ENCODE results near the gene E2F2.

The E2F2 gene

DNA sequence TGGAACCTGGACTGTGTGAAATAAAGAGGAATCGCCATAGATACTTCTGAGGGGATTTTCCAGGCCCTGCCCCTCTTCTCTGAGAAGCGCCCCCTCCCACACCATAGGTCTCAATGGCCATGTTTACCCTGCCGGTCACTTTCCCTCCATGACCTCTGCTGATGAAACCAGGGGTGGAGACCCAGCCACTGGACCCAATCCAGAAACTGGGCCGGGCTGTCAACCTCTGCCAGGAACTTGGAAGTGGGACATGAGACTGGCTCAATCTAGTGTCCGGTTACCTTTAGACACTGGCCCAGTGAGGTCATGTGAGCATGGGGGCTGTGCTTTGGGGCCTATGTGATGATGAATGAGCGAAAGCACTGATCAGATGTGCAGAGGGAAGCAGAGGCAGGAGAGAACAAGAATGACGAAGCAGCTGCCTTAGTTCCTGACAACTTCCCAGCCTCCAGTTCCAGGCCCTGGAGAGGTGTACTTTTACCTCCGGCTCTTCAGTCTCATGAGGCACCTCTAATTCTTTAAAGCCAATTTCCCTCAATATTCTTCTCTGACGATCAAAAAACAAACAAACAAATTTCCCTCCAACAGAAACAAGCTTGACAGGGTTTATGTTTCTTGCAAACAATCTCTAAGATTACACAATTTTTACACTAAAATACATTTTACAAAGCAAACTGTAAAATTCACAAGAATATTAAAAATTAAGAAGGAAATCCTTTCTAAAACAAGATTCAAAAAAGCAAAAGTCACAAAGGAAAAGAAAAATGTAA, 52.0 kb downstream of the E2F2 start:
- ATAC-seq (no peak), DNase-seq (ENCODE audit: low spot score in 2 of 2) (no peak)
- Mint-ChIP-seq H3K4me3 (no peak overlapping the region), H3K4me1 (peaks cover 16% of the 10 kb centered on the region), H3K27ac (no peak overlapping the region), H3K9me3 (no peaks in the 10 kb centered on the region), H3K36me3 (no peaks in the 10 kb centered on the region)

DNA sequence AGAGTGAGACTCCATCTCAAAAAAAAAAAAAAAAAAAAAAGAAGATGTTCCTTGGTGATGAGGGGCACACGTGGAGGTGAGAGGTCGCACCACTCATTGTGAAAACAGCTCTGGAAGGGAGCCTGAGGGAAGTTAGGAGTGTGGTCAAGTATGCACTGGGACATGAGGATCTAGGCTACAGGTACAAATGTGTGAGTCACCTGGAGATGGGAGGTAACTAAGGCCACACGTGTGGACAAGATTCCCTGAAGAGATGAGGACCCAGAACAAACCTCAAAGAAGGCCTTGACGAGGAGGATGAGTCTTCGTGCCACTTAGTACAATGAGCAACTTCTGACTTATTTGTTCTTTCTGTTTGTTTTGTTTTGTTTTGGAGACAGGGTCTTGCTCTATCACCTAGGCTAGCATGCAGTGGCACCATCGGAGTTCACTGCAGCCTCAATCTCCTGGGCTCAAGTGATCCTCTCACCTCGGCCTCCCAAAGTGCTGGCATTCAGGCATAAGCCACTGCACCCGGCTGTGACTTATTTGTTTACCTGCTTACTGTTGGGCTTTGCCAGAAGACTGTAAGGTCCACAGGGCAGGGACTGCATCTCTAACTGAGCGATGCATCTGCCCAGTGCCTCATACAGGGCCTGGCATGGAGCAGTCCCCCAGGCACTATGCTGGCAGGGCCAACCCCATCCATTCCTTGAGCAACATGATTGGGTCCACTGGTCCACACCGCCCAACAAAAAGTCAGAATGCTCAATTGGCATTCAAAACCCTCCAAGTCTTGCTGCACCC, 53.5 kb downstream of the E2F2 start:
- H3K36me3 Mint-ChIP-seq, result no peaks in the 10 kb centered on the region
- ATAC-seq (no peak), DNase-seq (ENCODE audit: low spot score in 2 of 2) (no peak)
- no peak overlapping the region for H3K4me3 Mint-ChIP-seq
- no peak overlapping the region for H3K27ac Mint-ChIP-seq
- no peaks in the 10 kb centered on the region for H3K9me3 Mint-ChIP-seq
- H3K4me1 Mint-ChIP-seq, result peaks cover 9% of the 10 kb centered on the region

DNA sequence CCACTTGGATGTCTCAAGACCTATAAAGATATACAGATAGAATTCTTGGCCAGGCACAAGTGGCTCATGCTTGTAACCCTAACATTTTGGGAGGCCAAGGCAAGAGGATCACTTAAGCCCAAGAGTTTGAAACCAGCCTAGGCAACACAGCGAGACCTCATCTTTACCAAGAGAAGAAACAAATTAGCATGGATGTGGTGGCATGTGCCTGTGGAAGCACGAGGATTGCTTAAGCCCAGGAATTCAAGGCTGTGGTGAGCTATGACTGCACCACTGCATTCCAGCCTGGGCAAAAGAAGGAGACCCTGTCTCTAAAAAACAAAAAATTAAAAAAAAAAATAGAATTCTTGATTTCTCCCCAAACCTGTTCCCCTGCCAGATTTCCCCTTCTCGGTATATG, 55.4 kb downstream of the E2F2 start:
- no peak overlapping the region for H3K4me3 Mint-ChIP-seq
- DNase-seq (ENCODE audit: low spot score in 2 of 2), result no peak
- peaks cover 2% of the 10 kb centered on the region for H3K4me1 Mint-ChIP-seq
- ATAC-seq, result no peak
- H3K9me3 Mint-ChIP-seq, result no peaks in the 10 kb centered on the region
- no peak overlapping the region for H3K27ac Mint-ChIP-seq
- H3K36me3 Mint-ChIP-seq, result no peaks in the 10 kb centered on the region

DNA sequence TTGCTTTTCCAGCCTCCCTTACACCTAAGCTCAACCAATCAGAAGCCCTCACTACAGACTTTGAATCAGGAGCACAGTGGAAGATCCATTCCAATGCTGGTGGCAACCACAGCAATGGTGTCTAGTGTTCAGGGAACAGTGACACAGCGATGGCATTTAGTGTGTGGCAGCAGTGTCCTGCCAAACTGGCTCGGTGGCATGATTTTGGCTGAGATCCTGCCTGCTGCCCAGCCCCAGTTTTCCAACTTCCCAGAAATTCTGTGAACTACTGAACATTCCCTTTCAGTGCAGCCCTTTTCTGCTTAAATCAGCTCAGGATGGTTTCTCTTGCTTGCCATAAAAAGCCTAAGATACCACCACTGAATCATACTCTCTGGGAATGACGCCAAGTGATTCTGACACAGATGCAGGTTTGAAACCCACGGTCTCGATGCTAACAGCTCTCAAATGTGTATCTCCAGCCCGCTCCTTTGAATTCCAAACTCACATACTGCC, 55.9 kb downstream of the E2F2 start:
- no peak for ATAC-seq
- DNase-seq (ENCODE audit: low spot score in 2 of 2), result no peak
- H3K36me3 Mint-ChIP-seq, result no peaks in the 10 kb centered on the region
- H3K9me3 Mint-ChIP-seq, result no peaks in the 10 kb centered on the region
- H3K4me3 Mint-ChIP-seq, result no peak overlapping the region
- H3K4me1 Mint-ChIP-seq, result no peaks in the 10 kb centered on the region
- no peak overlapping the region for H3K27ac Mint-ChIP-seq

DNA sequence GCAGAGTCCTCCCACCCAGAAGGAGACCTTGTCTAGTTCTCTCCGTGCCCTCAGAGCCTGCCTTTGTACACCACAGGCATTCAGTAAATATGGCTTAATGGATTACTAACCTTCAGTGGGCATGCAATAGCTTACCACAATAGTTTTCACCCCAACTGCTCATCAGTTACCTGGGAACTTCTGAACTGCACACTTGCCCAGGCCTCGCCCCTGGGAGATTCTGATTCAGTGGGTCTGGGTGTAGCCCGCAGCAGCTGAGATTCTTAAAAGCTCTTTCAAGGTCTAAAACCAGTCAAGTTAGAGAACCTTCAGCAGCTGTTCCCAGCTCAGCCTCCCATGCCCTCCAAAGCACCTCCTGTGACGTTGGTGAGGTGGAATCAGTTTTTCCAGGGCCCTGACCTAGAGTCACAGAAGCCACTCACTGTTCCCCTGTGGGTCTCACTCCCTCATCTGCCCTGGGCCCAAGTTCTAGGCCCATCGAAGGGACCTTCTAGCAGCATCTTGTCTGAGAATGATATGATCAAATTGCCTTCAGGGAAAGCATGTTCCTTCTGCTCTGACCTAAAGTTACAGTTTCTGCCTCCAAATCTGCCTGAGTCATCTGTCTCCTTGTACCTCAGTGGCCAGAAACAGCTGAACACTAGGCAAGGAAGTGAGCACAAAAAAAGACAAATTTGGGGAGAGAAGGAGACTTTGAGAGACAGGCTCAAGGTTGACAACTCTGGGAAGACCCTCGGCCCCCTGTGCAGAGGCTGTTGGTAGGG, 57.8 kb downstream of the E2F2 start:
- ATAC-seq, result peak; percentile 11
- no peaks in the 10 kb centered on the region for H3K4me1 Mint-ChIP-seq
- no peak for DNase-seq (ENCODE audit: low spot score in 2 of 2)

DNA sequence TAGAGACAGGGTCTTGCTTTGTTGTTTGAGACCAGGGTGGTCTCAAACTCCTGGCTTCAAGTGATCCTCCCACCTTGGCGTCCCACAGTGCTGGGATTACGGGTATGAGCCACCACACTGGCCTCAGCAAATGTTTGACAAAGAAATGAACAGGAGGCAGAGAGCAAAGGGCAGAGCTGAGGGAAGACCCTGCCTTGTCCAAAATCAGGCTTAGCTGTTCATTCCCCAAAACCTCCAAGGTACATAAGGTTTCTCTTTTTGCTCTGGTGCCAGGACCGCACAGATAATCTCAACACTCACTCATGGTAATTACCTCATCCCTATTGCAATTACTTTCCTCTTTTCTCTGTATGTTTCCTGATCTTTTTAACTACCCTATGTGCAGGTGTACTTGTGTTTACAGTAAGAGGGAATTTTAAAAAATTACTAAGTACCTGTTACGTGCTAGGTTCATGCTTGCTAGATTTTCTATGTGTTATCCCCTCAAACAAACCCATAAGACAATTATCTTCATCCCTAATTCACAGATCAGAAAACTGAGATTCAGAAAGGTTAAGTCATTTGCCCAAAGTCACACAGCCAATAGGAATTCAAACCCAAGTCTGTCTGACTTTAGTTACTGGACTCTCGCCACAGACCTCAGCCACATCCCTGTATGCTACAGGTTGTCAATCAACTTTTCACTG, 58.5 kb downstream of the E2F2 start:
- Mint-ChIP-seq H3K9me3 (no peaks in the 10 kb centered on the region), H3K36me3 (no peaks in the 10 kb centered on the region), H3K4me3 (no peak overlapping the region), H3K4me1 (no peaks in the 10 kb centered on the region), H3K27ac (no peak overlapping the region)
- ATAC-seq (no peak), DNase-seq (ENCODE audit: low spot score in 2 of 2) (no peak)

More for the DNA sequence above, 57.8 kb downstream of the E2F2 start:
- Mint-ChIP-seq H3K27ac (no peak overlapping the region), H3K9me3 (no peaks in the 10 kb centered on the region), H3K36me3 (no peaks in the 10 kb centered on the region), H3K4me3 (no peak overlapping the region)

DNA sequence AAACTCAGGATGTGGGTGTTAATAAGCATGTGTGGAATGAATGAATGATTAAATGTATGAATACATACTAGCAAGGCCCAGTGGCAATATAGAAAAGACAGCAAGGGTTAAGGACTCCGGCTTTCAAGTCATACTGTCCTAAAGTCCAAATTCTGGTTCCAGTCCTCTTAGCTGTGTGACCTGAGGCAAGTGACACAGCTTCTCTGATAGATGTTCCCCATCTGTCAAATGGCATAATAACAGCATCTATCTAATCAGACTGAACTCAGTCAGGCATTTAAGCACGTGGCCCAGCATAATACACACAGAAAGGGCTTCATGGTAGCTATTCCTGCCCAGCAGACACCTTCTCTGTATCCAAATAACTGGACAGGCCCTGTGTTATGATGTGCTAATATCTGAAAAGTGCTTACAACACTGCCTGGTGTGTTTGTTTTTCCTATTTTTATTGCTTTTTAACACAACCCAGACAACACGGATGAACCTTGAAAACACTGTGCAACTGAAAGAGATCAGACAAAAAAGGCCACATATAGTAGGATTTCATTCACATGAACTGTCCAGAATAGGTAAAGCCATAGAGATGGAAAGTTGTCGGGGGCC, 59.5 kb downstream of the E2F2 start:
- no peak overlapping the region for H3K4me3 Mint-ChIP-seq
- no peaks in the 10 kb centered on the region for H3K36me3 Mint-ChIP-seq
- H3K27ac Mint-ChIP-seq, result peak overlapping the region; percentile 44
- DNase-seq (ENCODE audit: low spot score in 2 of 2), result no peak
- no peaks in the 10 kb centered on the region for H3K4me1 Mint-ChIP-seq
- ATAC-seq, result no peak
- no peaks in the 10 kb centered on the region for H3K9me3 Mint-ChIP-seq

DNA sequence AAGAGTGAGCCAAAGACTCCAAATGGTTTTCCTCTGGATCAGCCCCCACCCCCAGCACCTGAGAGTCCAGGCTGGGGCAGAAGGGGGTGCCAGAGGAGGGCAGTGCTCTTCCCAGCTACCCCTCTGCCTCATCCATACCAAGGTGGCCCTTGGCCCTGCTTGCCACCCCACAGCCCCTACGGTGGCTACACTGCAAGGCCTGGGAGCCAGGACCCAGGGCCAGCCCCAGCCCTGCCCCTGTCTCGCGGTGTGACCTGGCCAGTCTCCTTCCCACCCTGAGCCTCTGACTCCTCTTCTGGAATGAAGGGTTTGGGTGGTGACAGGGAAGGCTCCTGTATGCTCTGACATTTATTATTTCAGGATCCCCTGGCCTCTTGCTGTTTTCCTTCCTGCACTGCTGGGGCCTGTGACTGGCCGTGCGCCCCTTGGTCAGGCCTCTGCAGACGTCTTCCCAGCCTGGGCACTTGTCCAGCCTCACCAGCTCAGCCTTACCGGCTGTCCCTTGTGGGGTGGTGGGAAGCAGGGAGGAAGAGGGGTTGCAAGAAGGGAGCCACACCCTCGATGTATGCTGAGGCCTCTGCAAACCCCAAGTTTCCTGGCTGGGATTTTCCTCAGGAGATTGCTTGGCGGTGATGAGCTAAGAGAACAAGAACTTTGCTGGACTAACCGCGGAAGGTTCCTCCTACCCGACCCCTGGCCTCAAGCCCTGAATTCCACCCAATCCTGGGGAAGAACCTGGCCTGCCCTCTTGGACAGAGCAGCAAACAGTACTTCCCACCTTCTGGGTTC, 60.6 kb downstream of the E2F2 start:
- no peaks in the 10 kb centered on the region for H3K9me3 Mint-ChIP-seq
- no peaks in the 10 kb centered on the region for H3K36me3 Mint-ChIP-seq
- no peak overlapping the region for H3K4me3 Mint-ChIP-seq
- DNase-seq (ENCODE audit: low spot score in 2 of 2) (no peak), ATAC-seq (peak; percentile 34)
- H3K27ac Mint-ChIP-seq, result peak overlapping the region; percentile 44
- H3K4me1 Mint-ChIP-seq, result no peaks in the 10 kb centered on the region

DNA sequence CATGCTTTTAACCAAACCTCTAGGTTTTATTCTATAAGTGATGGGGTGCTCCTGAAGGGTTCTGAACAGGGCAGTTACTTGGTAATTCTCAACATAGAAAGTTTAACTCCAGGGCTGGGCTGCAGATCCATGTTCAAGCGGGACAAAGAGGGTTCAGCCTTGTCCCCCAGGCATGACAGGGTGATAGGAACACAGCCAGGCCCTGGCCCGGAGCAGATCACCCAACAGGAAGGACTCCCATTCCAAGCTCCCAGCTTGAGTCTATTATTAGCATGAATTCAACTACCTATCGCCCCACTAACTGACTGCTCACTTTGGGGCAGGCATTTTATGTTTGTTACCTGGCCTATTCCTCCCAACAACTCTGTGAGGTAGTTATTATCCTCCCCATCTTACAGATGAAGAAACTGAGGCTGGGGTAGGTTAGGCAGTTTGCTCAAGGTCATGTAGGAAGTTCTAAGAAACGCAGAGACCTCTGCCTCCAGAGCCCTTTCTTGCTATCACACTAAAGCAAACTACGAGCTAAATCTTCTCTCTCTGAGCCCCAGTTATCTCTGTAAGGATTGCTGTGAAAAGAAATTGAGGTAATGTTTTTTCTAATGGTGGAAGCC, 61.6 kb downstream of the E2F2 start:
- DNase-seq (ENCODE audit: low spot score in 2 of 2) (no peak), ATAC-seq (no peak)
- Mint-ChIP-seq H3K4me1 (no peaks in the 10 kb centered on the region), H3K36me3 (no peaks in the 10 kb centered on the region), H3K9me3 (no peaks in the 10 kb centered on the region), H3K27ac (no peak overlapping the region), H3K4me3 (no peak overlapping the region)

DNA sequence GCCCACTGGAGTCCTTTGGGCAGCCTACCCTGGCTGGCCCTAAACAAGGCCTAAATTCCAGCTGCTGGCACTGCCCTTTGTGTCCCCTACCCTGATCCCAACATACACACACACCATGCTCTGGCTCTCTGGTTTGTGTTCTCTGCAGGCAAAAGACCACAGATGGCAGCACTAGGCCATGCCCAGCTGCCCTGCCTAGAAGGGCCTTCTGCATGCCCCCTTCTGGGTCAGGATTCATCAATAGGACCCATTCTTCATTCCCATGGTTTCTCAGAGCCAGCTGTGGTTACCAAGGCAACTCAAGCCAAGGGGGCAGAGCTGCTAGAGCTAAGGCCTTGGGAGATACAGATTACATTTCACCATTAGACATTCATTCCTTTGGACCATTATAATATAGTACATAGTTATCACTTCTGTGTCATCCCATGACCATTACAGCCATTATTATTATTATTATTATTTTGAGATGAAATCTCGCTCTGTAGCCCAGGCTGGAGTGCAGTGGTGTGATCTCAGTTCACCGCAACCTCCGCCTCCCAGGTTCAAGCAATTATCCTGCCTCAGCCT, 64.5 kb downstream of the E2F2 start:
- Mint-ChIP-seq H3K9me3 (no peaks in the 10 kb centered on the region), H3K27ac (no peak overlapping the region), H3K4me3 (no peak overlapping the region), H3K4me1 (no peaks in the 10 kb centered on the region), H3K36me3 (no peaks in the 10 kb centered on the region)
- DNase-seq (ENCODE audit: low spot score in 2 of 2) (no peak), ATAC-seq (no peak)

DNA sequence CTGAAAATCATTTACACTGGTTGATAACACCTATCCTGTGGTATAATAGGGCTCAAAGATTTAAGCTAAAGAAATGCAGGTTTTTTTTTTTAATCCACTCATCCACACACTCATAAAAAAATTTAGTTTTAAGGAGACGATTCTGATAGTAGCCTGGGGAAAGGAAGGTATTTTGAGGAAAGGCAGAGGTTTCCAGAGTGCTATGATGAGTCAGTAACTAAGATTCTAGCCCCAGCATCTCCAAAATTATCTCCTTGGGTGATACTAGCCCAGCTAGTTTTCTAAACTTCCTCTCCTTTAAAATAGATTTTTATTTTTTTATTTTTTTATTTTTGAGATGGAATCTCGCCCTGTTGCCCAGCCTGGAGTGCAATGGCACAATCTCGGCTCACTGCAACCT, 67.7 kb downstream of the E2F2 start:
- Mint-ChIP-seq H3K9me3 (no peaks in the 10 kb centered on the region), H3K4me1 (no peaks in the 10 kb centered on the region), H3K27ac (no peak overlapping the region), H3K4me3 (no peak overlapping the region), H3K36me3 (no peaks in the 10 kb centered on the region)
- DNase-seq (ENCODE audit: low spot score in 2 of 2) (no peak), ATAC-seq (no peak)

DNA sequence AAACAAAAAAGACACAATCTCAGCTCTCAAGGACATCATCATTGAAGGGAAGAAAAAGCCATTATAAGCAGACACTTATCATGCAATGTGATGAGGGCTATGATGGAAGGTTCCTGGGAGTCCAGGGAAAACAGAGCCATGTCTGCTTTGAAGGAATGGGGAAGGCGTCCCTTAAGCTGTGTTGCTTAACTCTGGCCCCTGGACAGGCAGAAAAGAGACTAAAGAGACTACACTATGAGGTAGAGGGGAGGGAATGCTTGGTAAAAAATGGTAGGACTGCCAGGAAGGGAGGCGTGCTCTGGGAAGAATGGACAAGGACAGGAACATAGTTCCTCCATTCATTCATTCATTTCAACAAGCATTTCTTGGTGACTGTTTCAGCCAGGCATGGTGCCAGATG, 68.3 kb downstream of the E2F2 start:
- Mint-ChIP-seq H3K36me3 (no peaks in the 10 kb centered on the region), H3K9me3 (no peaks in the 10 kb centered on the region), H3K27ac (no peak overlapping the region), H3K4me3 (no peak overlapping the region), H3K4me1 (no peaks in the 10 kb centered on the region)
- DNase-seq (ENCODE audit: low spot score in 2 of 2), result no peak
- no peak for ATAC-seq

DNA sequence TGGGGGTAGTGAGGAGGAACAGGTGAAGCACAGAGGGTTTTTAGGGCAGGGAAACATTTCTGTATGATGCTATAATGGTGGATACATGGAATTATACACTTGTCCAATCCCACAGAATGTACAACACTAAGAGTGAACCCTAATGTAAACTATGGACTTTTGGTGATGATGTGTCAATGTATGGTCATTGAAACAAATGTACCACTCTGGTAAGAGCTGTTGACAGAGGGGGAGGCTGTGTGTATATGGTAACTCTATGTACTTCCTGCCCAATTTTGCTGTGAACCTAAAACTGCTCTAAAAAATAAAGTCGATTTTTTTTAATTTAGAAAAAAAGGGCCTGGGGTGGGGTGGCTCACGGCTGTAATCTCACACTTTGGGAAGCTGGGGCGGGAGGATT, 70.0 kb downstream of the E2F2 start:
- H3K36me3 Mint-ChIP-seq, result no peaks in the 10 kb centered on the region
- no peak for ATAC-seq
- H3K4me1 Mint-ChIP-seq, result peaks cover 7% of the 10 kb centered on the region
- H3K9me3 Mint-ChIP-seq, result no peaks in the 10 kb centered on the region
- H3K27ac Mint-ChIP-seq, result no peak overlapping the region
- no peak for DNase-seq (ENCODE audit: low spot score in 2 of 2)
- no peak overlapping the region for H3K4me3 Mint-ChIP-seq
